ENCODE data around the gene NCKAP5. TPM values are rescaled to one million over a fixed set of nuclear protein-coding genes. Genes with fewer than 3 reads are reported as not detected.

The NCKAP5 gene
- total and polyA plus RNA-seq, 2 of the 8 experiments (the other 6 are each of a cell fraction or from before 2014, with no cell fraction given) = 0.27 to 0.86 TPM

DNA sequence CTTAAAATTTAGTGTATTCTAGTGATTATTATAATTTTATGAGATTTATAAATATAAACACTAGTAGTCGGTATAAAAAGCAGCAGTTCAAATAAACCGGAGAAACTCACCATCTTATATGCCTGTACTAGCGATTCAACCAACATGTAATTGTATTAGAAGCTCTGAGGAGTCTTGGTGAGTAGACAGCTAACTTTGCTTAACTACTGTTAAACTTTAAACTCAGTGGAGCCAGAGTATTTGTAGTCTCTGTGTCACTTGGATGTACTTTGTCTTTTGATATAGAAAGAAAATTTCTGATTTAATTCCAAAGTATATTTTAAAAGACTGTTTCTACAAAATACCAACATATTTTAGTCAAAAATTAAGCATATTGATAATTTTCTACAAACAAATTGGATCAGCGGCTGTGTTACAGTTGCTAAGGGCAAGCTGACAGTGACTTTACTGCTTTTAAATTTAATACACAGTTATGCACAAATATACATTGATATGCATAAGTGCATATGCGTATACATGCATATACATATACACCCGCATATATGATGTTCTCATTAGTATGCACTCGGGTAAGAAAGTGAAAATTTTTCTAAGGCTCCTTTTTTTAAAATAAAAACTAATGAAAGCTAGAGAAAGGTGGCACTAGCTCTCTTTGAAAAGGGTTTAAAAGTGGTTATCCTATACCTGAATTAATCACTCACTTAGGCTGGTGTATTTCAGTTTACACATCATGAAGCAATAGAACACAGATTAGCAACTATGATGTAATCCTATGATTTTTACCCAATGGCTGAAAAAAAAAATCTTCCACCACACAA lies 374.5 kb downstream of the NCKAP5 start:
- POLR2A ChIA-PET (ENCODE audit: partially characterized antibody) = no interaction called here
- no peaks in the 10 kb centered on the region for H3K79me1 ChIP-seq (ENCODE audit: low read depth, low read length)
- TF ChIP-seq ASH2L (IDR thresholded peaks at IDR 0.05; ENCODE audit: low read length) (no peak), HDAC2 (IDR thresholded peaks at IDR 0.05; ENCODE audit: borderline replicate concordance in 1 of 2, low read depth in 2 of 2, low read length in 2 of 2) (no peak), MAX (IDR thresholded peaks at IDR 0.05) (no peak), SIN3A (conservative IDR thresholded peaks at IDR 0.05 in 1 of 2, IDR thresholded peaks at IDR 0.05 in 1 of 2; ENCODE audit: low read depth in 1 of 2, low read length in 2 of 2) (no peak), NRF1 (IDR thresholded peaks at IDR 0.05; ENCODE audit: low read depth, low read length) (no peak), KDM5A (IDR thresholded peaks at IDR 0.05; ENCODE audit: low read length) (no peak), POU5F1 (IDR thresholded peaks at IDR 0.05; ENCODE audit: low read depth, low read length) (no peak), GABPA (IDR thresholded peaks at IDR 0.05; ENCODE audit: borderline replicate concordance, insufficient read depth, low read length) (no peak), JUN (IDR thresholded peaks at IDR 0.05; ENCODE audit: low read depth, low read length) (no peak), HDAC6 (IDR thresholded peaks at IDR 0.05; ENCODE audit: low read depth, low read length) (no peak)

More for the DNA sequence above, 374.5 kb downstream of the NCKAP5 start:
- FAIRE-seq (no peak), DNase-seq (ENCODE audit: low read depth in 1 of 2, low spot score in 2 of 2) (no peak)
- no peak overlapping the region for H3K9ac ChIP-seq (replicated peaks in 1 of 4; ENCODE audit: extremely low read depth in 1 of 4, low read depth in 3 of 4, low read length in 3 of 4)
- H3K18ac ChIP-seq (ENCODE audit: extremely low read depth, low read length) = no peak overlapping the region
- WGBS, 2 experiments (ENCODE audit: extremely low coverage in 1 of 2, insufficient coverage in 1 of 2, insufficient read length in 1 of 2, insufficient replicate concordance in 2 of 2, low coverage in 1 of 2, low lambda C conversion rate in 2 of 2, missing lambda C conversion rate in 1 of 2) = 93% methylated on average over 7 of the region's 7 CpGs; no CpG with 5 or more reads in 1 of the 2 experiments
- H2AFZ ChIP-seq (ENCODE audit: low read length) = no peak overlapping the region
- H4K20me1 ChIP-seq (replicated peaks in 1 of 2; ENCODE audit: control insufficient read depth in 1 of 2, insufficient read depth in 2 of 2, low read length in 2 of 2) = no peaks in the 10 kb centered on the region
- H2BK120ac ChIP-seq (replicated peaks; ENCODE audit: low read depth, low read length) = no peak overlapping the region
- no peak overlapping the region for H2BK20ac ChIP-seq (ENCODE audit: low read length)
- no peaks in the 10 kb centered on the region for H3K9me3 ChIP-seq (ENCODE audit: insufficient read depth in 2 of 2, low read depth in 1 of 2, low read length in 1 of 2)
- no peak overlapping the region for H3K56ac ChIP-seq (replicated peaks; ENCODE audit: insufficient read length, low read depth, low read length)
- H3K14ac ChIP-seq (ENCODE audit: insufficient read length) = no peak overlapping the region
- no peaks in the 10 kb centered on the region for H3K36me3 ChIP-seq (ENCODE audit: control insufficient read depth in 2 of 4, insufficient read depth in 4 of 4, low read length in 3 of 4)
- peaks cover 1% of the 10 kb centered on the region; the same call in 1 of the 2 replicates for H3K23me2 ChIP-seq (ENCODE audit: low read depth, low read length)
- H2BK12ac ChIP-seq (ENCODE audit: low read depth, low read length) = no peak overlapping the region
- no peak overlapping the region for H3K27ac ChIP-seq (ENCODE audit: low read depth, low read length)
- H3K4me2 ChIP-seq (ENCODE audit: insufficient read depth in 1 of 2, low read depth in 2 of 2, low read length in 2 of 2) = no peak overlapping the region
- H3K27me3 ChIP-seq (replicated peaks in 1 of 4; ENCODE audit: control insufficient read depth in 3 of 4, extremely low read depth in 1 of 4, insufficient read depth in 3 of 4, low read length in 3 of 4) = no peaks in the 10 kb centered on the region
- no peak overlapping the region for H2BK15ac ChIP-seq (ENCODE audit: low read length)
- no peaks in the 10 kb centered on the region for H3K79me2 ChIP-seq (ENCODE audit: control insufficient read depth in 1 of 2, insufficient read depth in 2 of 2, low read length in 2 of 2)
- H4K5ac ChIP-seq (ENCODE audit: insufficient read length, low read depth, low read length) = no peak overlapping the region
- H4K8ac ChIP-seq (ENCODE audit: extremely low read depth, insufficient read depth, low read length) = no peak overlapping the region
- no peak overlapping the region for H3K4ac ChIP-seq (replicated peaks; ENCODE audit: insufficient read length, low read depth, low read length)
- no peak overlapping the region for H3K4me3 ChIP-seq (ENCODE audit: extremely low read depth in 1 of 4, insufficient read depth in 2 of 4, low read depth in 3 of 4, low read length in 4 of 4)
- no peak overlapping the region for H4K91ac ChIP-seq (replicated peaks; ENCODE audit: insufficient read length, low read length)
- no peak overlapping the region for H3K23ac ChIP-seq (ENCODE audit: insufficient read length)
- no peaks in the 10 kb centered on the region for H3K4me1 ChIP-seq (replicated peaks in 1 of 4; ENCODE audit: control insufficient read depth in 3 of 4, insufficient read depth in 4 of 4, low read length in 3 of 4)
- H2AK5ac ChIP-seq (ENCODE audit: low read depth, low read length) = no peak overlapping the region
- H2BK5ac ChIP-seq (ENCODE audit: low read depth, low read length) = no peak overlapping the region
- CTCF ChIA-PET (ENCODE audit: partially characterized antibody) = interaction anchor here (0.9 to 1.6 kb wide), 2 partner anchors 21 to 586 kb away, joined by 4 to 6 read pairs; no protein-coding TSS in a partner anchor
